Activated CD8-positive, alpha-beta memory T cell treated with anti-CD3 and anti-CD28 coated beads, Interleukin-2, amount 50 U/mL, for 4 hours (primary cell): ENCODE data around the gene DYSF.

ENCODE experiments used
- DNase-seq: peaks from one replicate; pipeline ENCODE4 v3.0.0-alpha.2; 2020

DYSF gene

DNA sequence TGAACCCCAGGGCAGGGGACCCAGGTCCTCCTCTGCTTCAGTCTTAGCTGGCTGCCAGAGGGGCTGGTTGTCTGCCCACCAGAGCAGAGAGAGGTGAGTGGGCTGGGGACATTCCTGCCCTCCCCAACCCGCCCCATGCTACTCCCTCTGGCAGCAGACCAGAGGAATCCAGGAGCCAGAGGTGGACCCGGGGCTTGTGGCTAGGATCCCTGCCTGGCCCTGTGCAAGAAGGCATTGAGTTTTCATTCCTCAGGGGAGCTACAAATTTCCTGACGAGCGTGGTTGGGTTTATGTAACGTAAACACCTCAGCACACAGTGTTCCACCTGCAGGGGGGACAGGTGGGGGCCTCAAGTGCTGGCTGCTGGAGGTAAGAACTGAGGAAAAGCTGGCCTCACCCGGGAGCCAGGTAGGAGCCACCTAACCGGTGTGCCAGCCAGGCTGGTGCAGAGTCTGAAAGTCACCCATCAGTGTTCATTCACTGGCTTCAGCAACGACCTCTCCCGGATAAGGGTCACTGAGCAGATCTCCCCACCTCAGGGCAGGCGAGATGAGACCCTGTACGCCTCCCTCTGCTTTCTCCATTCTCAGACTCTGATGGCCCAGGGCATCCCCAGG lies 246.8 kb downstream of the DYSF start:
- no peak for DNase-seq

- no peak for DNase-seq
Observed at GRCh38 chr2:71700658-71701397, 247.5 kb downstream of the DYSF start.

DNA sequence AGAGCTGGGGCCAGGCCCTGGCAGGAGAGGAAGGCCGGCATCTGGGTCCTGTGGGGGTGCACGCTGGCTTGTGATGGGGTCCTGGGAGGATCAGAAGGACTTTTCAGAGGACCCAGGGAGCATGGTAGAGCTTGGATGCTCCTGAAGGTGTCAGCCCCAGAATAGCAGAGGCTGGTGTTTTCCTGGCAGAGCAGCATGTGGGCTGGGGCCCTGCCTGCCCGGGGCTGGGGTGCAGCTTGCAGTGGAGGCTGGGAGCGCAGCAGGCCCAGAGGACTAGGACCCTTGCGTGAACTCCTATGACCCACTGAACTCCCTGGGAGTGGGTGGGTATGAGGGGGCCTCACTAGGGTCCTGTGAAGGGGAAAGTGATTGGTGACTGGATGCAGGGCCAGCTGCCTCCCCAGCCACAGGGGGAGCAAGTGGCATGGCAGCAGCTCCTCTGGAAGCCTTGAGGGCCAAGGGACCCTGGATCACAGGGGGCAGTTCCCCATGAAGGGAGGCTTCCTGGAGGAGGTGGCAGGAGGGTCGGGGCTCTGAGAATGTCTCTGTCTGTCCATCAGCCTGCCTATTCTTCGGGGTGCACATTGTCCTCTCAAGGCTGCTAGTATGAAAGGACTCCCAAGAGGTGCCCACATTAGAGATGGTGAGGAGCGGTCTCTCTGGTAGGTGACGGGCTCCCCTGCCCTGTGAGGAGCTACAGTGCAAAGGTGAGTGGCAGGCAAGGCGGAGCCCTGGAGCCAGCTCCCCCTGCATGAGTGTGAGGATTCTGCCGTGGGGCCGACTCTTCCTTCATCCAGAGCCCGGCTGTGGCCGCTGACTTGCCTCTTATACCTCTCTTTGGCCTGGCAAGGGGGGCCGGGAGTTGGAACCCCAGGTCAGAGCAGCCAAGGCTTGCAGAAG lies 249.0 kb downstream of the DYSF start:
- DNase-seq = no peak

- no peak for DNase-seq
Observed at GRCh38 chr2:71702971-71703898, 249.9 kb downstream of the DYSF start.

DNA sequence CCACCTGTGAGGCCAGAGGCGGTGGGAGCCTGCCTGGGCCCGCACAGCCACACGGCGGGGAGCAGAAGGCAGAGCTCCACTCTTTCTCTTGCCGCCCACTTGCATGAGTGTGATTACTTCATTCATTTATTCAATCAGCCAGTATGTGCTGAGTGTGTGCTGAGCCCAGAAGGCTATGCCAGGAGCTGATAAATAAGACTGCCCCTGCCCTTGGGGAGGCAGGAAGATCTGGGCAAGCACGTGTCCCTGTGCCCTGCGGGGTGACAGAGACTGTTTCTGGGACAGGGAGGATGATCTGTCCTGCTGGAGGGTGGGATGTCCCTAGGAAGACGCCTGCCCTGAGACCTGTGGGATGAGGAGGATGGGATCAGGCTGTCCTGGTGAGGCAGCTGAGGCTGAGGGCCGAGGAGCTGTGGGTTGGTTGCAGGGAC lies 250.8 kb downstream of the DYSF start:
- DNase-seq = no peak

DNA sequence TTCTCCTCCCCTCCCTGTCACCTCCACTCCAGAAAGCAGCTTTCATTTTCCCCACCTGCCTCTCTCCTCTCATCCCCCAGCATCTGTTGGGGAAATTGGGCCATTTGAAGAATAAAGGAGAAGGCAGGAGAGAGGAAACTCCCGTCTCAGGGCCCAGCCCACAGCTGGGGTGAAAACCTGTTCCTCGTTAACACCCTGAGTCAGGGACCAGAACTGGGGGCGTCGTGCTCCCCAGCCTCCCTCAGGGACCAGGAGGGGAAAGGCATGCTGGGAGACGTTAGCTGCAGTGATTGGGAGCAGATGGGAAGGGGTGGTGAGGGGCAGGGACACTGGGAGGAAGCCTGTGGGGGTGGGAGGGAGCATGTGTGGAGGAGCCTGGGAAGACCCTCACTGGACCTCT lies 251.3 kb downstream of the DYSF start:
- no peak for DNase-seq

DNA sequence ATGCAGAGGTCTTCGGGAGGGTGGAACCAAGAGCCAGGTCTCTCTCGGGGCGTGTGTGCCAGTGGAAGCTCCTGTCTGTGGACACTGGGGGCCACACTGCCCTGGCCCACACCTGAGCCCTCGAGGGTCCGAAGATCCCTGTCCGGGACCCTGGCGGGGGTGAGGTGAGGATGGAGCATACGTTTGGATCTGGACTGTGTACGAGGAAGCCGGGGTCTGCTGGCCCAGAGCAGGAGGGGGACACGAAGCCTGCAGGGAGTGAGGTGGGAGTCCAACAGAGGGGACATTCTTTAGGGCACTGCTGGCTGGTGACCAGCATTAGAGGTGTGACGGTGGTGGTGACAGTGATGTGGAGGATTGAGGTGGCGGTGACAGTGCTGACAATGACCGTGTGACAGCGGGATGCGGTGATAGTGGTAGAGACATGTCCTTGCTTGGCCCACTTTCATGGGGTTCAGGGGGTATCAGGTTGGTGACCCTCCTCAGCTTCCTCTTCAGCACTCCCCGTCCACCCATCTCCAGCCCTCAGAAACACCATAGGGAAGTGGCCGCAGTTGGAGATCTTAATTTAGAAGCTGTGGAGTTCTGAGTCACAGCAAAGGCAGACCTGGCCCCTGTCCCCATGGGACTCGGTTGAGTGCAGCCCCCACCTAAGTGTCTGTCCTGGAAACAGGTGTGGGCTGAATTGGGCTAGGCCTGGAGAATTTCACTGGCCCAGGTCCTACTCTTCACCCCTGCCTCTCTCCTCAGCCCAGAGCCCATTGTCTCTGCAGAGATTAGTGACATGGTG lies 252.0 kb downstream of the DYSF start:
- DNase-seq = no peak

DNA sequence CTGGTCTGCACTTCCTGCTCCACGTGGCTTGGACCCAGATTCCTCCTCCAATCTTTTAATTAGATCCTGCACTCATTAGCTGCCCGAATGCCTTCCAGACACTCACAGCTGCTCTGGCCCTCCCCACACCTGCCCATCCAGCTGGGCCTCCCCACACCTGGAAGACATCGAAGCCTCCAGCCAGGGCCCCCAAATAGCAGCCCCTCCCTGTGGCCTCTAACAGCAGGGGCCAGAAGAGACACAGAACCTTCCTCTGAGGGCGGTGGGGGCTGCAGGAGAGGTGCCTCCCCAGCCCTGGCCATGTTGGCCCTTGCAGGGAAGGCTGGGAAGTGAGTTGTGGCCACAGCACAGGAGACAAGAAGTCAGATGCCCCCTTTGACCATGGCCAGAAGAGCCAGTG lies 252.8 kb downstream of the DYSF start:
- DNase-seq = no peak

DNA sequence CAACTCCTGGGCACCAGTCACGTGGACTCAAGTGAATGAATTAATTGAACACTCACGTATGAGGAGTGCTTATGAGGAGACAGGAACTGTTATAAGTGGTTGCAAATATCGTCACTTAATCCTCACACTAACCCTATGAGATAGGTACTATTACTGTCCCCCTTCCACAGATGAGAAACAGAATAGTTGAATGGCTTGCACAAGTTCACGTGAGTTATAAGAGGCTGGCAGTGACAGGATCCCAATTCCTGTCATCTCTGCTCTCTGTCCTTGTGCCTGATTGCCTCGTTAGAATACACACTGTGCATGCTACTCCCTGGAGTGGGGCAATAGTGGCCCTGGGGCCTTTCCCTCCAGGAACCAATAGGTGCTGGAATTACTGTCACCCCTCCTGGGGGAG lies 253.5 kb downstream of the DYSF start:
- no peak for DNase-seq

DNA sequence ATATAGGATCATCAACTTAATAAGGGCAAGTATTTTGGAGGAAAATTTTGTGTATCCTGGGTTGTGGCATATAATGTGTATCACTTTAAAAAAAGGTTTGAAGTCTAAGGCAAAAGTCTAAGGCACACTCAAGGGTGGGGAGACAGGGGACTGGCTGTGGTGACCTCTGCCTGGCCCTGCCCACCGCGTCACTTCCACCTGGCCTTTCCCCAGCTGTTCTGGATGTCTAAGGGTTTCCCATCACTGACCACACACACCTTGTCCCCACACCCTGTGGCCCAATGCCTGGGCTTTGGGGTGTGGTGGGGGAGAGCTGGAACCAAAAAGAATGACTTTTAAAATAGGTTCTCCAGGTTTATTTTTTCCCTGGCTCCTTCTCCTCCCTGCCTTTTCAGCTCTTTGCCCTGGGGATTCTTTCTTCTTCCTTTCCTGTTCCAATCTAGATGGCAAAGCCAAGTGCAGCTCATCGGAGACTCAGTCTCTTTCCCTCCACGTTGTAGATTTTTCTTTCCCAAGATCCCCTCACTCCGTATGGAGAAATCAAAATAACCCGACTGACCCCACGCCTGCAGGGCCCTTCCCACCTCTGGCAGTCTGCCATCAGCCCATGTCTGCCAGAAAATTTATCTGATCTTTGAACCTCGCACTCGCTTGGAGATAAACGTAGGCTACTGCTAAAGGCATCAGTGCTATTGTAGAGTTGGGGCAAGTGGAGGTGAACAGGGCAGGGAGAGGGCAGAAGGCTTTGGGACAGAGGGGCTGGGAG lies 257.2 kb downstream of the DYSF start:
- DNase-seq = no peak

DNA sequence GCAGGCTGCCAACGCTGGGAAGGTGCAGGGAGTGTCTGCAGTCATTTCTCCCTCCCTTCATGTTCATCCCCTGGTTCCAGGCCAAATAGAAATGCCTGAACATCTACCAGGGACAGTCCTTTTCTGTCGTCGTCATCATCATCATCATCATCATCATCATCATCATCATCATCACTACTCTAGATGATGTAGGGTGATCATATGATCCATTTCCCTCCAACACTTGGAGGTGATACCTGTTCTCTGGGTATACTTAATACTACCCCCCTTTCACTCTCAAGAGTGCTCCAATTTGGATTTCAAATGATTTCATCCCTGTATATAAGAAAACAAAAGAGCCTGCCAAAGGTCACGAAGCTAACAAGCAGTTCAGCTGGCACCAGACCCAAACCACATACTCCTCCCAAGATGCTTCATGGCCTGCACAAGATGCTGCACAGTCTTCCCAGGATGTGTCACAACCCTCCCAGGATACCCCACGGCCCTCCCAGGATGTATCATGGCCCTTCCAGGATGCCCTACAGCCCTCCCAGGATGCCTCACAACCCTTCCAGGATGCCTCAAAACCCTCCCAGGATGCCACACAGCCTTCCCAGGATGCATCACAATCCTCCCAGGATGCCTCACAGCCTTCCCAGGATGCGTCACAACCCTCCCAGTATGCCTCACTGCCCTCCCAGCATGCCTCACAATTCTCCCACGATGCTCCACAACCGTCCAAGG lies 257.9 kb downstream of the DYSF start:
- DNase-seq = no peak

GRCh38 chr2:71712158-71712818 lies 258.9 kb downstream of the DYSF start:
- DNase-seq = no peak

GRCh38 chr2:71713581-71714580 lies 260.5 kb downstream of the DYSF start:
- DNase-seq = no peak

DNA sequence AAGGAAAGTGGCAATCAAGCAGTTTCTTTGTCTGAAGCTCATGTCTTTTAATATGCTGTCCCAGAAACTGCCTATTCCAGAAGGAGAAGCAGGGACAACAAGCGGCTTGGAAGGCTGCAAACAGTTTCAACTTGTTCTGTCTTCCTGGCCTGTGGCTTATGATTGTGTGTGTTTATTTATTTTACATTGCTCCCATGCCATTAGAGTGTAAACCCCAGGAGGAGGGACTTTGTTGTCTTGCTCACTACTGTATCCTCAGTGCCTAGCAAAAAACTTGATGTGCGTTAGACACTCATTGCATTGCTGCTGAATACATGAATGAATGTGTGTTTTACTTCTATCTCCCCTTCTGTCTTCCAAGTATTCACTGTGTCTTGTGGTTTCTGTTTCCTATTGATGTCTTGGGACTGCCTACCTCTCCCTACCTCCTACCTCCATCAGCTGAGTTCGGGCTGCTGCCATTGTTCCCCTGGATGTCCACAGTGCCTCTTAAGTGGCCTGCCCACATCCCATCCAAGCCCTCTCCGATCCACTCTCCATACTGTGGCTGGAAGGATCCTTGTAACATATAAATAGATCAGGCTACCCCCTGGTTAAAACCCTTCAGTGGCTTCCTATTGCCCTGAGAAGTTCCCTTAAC lies 261.4 kb downstream of the DYSF start:
- DNase-seq = no peak

DNA sequence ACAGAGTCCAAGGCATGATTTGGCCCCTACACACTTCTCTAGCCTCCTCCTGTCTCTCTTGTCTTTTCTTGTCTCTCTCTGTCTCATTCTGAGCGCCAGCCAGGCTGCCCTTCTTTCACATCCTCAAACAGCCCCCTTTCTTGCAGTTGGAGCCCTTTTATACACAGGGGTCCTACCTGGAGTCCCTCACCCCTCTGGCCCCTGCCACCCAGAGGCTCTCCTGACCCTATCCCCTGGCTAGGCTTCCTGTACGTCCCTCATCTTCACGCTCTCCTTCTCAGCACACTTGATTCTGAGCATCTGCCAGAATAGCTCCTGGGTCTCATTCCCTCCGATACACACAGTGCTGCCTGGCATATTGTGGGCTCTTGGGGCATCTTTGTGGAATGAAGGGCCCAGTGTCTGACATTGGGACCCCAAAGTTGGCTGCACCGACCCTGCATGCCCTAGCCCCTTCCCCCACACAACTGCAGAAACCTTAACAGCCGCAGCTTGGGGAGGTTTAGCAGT lies 261.9 kb downstream of the DYSF start:
- DNase-seq = no peak

DNA sequence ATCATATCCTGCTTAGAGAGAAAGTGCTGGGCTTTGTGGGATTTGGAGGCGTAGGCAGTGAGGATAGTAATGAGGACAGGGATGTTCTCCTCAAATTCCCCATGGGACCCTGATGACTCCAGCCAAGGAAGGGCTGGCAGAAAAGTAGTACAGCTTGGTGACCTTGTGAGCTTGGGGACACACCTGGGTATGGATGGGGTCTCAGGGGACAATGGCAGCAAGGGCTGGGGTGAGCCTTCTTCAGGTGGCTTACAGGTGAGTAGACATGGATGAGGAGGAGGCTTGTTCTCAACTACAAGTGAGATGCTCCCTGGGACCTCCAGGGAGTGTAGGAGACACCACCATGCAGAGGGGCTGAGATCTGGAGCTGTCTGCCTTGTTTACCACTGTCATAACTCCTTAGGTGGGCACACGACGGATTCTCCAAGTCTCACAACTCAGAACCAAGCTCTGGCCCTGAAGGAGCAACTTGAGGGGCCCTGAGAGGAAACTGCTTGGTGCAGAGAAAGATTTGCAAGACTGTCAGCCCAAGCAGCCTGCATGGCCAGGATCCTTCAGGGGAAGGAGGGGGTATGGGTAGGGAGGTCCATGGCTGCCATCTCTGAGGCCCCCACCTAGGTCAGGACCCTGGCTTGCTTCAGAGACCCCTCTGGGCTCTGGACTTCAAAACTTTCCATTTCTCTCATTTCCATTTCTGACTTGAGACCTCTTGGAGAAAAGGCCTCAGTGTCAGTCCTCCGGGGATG lies 262.8 kb downstream of the DYSF start:
- DNase-seq = no peak
